RWPE2 (cell line): Measurements from ENCODE around the gene SLC39A11.

Source experiments
- ATAC-seq: fragments of 200-7000 bp; cut with Tn5 transposase; 3 replicates; pipeline ENCODE4 v1.9.1; 2021; ENCODE audit warnings: low read depth
- DNase-seq: peaks from one replicate; pipeline ENCODE4 v3.0.0-alpha.2; 2020; ENCODE audit warnings: low spot score
- H3K27ac ChIP-seq: fragments of 450-650 bp; 2 replicates; pipeline ENCODE4 v1.5.1; 2017; ENCODE audit warnings: mild to moderate bottlenecking; ENCODE audit not compliant: poor library complexity, severe bottlenecking
- H3K27me3 ChIP-seq: fragments of 250-450 bp; sonication (Bioruptor Pico); 2 replicates; pipeline ENCODE4 v1.5.1; 2021; ENCODE audit warnings: mild to moderate bottlenecking, moderate library complexity; ENCODE audit not compliant: insufficient read depth, poor library complexity, severe bottlenecking
- H3K36me3 ChIP-seq: fragments of 250-450 bp; sonication (Bioruptor Pico); 2 replicates; pipeline ENCODE4 v1.5.1; 2020; ENCODE audit warnings: low read depth, mild to moderate bottlenecking, moderate library complexity
- H3K4me1 ChIP-seq: fragments of 250-450 bp; sonication (Bioruptor Pico); 2 replicates; pipeline ENCODE4 v1.5.1; 2021; ENCODE audit warnings: mild to moderate bottlenecking, moderate library complexity; ENCODE audit not compliant: insufficient read depth, poor library complexity, severe bottlenecking
- H3K4me3 ChIP-seq: fragments of 250-450 bp; sonication (Bioruptor Pico); 2 replicates; pipeline ENCODE4 v1.5.1; 2021; ENCODE audit warnings: mild to moderate bottlenecking, moderate library complexity; ENCODE audit not compliant: severe bottlenecking
- H3K9me3 ChIP-seq: fragments of 250-450 bp; sonication (Bioruptor Pico); 2 replicates; pipeline ENCODE4 v1.5.1; 2021; ENCODE audit warnings: mild to moderate bottlenecking, moderate library complexity; ENCODE audit not compliant: severe bottlenecking
- TF ChIP-seq, protein P1 (sequence below): fragments of 450-650 bp; IDR thresholded peaks from one replicate; pipeline ENCODE4 v1.5.1; 2017; ENCODE audit warnings: mild to moderate bottlenecking, moderate library complexity; ENCODE audit not compliant: poor library complexity, severe bottlenecking

SLC39A11 gene

DNA sequence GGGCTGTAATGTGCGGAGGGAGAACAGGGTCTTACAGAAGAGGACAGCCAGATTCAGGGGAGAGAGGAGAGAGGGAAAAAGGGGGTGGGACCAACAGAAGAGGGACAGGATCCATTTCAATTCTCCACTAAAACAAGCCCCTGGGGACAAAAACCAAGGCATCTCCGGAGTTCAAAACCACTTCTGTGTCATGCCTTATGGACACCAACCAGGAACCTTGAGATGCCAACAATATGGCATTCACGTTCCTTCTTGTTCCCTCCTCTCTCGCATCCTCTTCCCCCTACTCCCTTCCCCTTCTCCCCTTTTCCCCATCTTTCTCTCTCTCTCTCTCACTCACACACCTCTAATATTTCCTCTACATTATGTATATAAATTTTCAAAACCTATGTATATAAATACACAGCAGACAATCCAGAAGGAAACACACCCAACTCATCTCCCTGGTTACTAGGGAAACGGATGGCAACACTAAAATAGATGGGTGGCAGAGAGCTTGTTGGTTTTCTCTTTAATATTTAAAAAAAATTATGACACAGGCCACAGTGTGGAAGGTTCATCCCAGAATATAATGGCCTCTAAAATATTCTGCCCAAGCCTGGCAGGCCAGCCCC is 123.1 kb downstream of the SLC39A11 start:
- DNase-seq (no peak), ATAC-seq (no peak)
- Histone ChIP-seq H3K9me3 (no peaks in the 10 kb centered on the region), H3K27ac (no peak overlapping the region), H3K36me3 (no peaks in the 10 kb centered on the region), H3K27me3 (no peaks in the 10 kb centered on the region), H3K4me1 (no peaks in the 10 kb centered on the region), H3K4me3 (no peak overlapping the region)
- TF ChIP-seq, protein P1, sequence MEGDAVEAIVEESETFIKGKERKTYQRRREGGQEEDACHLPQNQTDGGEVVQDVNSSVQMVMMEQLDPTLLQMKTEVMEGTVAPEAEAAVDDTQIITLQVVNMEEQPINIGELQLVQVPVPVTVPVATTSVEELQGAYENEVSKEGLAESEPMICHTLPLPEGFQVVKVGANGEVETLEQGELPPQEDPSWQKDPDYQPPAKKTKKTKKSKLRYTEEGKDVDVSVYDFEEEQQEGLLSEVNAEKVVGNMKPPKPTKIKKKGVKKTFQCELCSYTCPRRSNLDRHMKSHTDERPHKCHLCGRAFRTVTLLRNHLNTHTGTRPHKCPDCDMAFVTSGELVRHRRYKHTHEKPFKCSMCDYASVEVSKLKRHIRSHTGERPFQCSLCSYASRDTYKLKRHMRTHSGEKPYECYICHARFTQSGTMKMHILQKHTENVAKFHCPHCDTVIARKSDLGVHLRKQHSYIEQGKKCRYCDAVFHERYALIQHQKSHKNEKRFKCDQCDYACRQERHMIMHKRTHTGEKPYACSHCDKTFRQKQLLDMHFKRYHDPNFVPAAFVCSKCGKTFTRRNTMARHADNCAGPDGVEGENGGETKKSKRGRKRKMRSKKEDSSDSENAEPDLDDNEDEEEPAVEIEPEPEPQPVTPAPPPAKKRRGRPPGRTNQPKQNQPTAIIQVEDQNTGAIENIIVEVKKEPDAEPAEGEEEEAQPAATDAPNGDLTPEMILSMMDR = no peak

DNA sequence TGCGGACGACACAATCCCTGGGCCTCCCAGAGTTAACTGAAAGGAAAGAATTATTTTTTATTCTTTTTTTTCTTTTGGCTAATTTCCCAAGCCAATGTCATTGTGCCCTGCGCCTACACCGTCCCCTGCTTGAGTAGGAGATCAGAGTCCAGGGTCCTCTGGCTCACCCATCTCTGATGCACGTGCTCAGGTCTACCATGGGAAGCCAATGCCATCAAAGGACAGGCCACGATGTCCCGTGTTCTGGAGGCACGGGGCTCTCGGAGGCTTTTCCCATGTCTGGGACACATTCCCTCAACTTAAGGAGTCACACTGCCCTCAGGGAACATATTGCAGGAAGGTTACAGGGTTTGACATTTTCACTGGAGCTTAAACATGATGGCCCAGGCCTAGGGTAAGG is 123.7 kb downstream of the SLC39A11 start:
- H3K9me3 ChIP-seq = no peaks in the 10 kb centered on the region
- H3K27me3 ChIP-seq = no peaks in the 10 kb centered on the region
- H3K4me1 ChIP-seq = no peaks in the 10 kb centered on the region
- TF ChIP-seq, protein P1 = no peak
- H3K27ac ChIP-seq = no peak overlapping the region
- ATAC-seq = no peak
- no peak for DNase-seq
- no peak overlapping the region for H3K4me3 ChIP-seq
- H3K36me3 ChIP-seq = no peaks in the 10 kb centered on the region

DNA sequence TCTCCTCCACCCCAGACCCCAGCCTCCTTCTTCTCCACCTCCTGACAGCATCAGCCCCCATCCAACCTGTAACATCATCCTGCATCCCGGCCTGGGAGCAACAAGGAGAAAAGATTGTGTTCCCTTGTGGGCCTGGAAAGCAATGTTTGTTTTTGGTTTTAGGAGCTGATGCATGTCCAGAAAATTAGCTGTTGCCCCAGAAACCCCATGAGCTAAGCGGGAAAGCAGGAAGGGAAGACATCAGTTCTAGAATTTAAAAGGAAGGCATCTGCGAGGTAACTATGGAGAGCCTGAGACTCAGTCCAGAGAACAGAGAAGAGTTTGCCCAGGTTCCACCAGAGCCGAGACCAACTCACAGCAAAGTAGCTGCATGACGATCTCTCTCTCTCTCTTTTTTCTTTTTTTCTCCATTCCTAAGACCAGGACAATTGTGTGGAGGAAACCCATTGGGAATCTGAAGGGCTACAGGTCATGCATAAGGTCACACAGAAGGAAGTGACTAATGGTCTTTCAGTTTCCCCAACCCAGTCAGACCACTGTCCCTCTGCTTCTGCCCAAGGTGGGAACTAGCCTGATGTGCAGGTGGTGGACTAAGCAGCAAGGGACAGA is 124.4 kb downstream of the SLC39A11 start:
- H3K36me3 ChIP-seq = no peaks in the 10 kb centered on the region
- no peaks in the 10 kb centered on the region for H3K4me1 ChIP-seq
- DNase-seq = no peak
- H3K4me3 ChIP-seq = no peak overlapping the region
- TF ChIP-seq, protein P1 = no peak
- ATAC-seq = no peak
- H3K27me3 ChIP-seq = no peaks in the 10 kb centered on the region
- H3K9me3 ChIP-seq = no peaks in the 10 kb centered on the region
- H3K27ac ChIP-seq = no peak overlapping the region

DNA sequence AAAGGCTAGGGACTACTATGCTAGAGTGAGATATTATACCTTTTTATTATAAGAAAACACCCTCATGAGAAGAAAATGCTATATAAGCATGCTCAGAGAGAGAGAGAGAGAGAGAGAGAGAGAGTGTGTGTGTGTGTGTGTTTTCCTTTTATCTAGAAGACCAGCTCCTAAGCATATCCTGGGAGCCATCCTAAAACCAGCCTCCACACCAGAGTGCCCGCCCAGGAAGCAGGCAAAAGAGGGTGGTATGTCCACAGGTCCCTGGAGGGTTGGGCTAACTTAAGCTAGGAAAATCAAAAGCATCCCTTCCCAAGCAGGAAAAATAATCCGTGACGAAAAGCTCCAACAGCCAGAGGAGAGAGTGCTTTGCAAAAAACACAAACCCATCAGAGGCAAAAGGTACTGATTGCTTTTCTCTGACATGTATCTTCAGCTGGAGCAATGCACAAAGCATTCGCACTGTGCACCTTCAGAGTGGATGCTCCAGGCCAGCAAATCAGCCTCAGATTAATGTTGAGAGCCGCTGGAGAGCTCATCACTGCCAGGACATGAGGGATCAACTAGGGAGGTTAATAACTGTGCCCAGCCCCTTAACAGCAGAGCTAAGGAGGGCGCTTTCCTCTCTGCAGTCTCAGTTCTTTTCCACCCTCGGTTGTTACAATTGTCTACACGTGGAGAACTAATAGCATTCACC is 125.1 kb downstream of the SLC39A11 start:
- Histone ChIP-seq H3K9me3 (no peaks in the 10 kb centered on the region), H3K4me1 (no peaks in the 10 kb centered on the region), H3K27me3 (no peaks in the 10 kb centered on the region), H3K27ac (no peak overlapping the region), H3K4me3 (no peak overlapping the region), H3K36me3 (no peaks in the 10 kb centered on the region)
- DNase-seq = no peak
- ATAC-seq = no peak; the same call in 2 of the 3 replicates
- TF ChIP-seq, protein P1 = no peak

DNA sequence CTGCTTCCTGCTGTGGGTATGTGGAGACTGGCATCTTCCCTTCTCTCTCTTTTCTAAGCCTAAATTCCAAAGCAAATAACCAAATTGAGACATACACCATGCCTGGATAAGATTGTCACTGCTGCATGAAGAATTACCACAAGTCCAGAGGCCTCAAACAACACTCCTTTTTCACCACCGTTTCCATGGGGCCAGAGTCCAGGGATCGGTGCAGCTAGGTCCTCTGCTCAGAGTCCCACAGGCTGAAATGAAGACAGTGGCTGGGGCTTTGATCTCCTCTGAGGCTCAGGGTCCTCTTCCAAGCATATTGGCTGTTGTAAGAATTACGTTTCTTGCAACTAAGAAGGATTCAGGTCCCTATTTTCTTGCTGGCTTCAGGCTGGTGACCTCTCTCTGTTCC is 130.4 kb downstream of the SLC39A11 start:
- Histone ChIP-seq H3K9me3 (no peaks in the 10 kb centered on the region), H3K4me1 (no peaks in the 10 kb centered on the region), H3K27me3 (no peaks in the 10 kb centered on the region), H3K4me3 (no peak overlapping the region), H3K36me3 (no peaks in the 10 kb centered on the region), H3K27ac (no peak overlapping the region)
- TF ChIP-seq, protein P1 = no peak
- ATAC-seq (no peak), DNase-seq (no peak)
